Trophoblast cell (in vitro differentiated cells and primary cell): ENCODE results near the gene MKKS.
"Not testable (repeated sequence)": the region's sequence is repeated elsewhere in the genome, so short reads cannot be mapped to it uniquely, and the experiment has no call there.

ENCODE experiments used
- DNase-seq, 2 donors: peaks; one replicate each; pipeline ENCODE4 v3.0.0-alpha.2; 2016
- H2AFZ ChIP-seq: 2 replicates; pipeline ENCODE4 v1.6.1; 2013; ENCODE audit warnings: low read length, moderate library complexity, mild to moderate bottlenecking; ENCODE audit not compliant: insufficient read depth, poor library complexity
- H2AK5ac ChIP-seq: 2 replicates; pipeline ENCODE4 v1.6.1; 2013; ENCODE audit warnings: mild to moderate bottlenecking, low read length
- H2BK120ac ChIP-seq: 2 replicates; pipeline ENCODE4 v1.6.1; 2013; ENCODE audit warnings: low read length, mild to moderate bottlenecking, moderate library complexity; ENCODE audit not compliant: insufficient read depth, poor library complexity
- H2BK12ac ChIP-seq: 2 replicates; pipeline ENCODE4 v1.6.1; 2013; ENCODE audit warnings: mild to moderate bottlenecking, low read length, moderate library complexity
- H2BK5ac ChIP-seq: 2 replicates; pipeline ENCODE4 v1.6.1; 2013; ENCODE audit warnings: low read length, low read depth, moderate library complexity, mild to moderate bottlenecking; ENCODE audit not compliant: poor library complexity
- H3K14ac ChIP-seq: 2 replicates; pipeline ENCODE4 v1.6.1; 2013; ENCODE audit warnings: mild to moderate bottlenecking, low read length
- H3K18ac ChIP-seq: 2 replicates; pipeline ENCODE4 v1.6.1; 2013; ENCODE audit warnings: mild to moderate bottlenecking, low read length
- H3K23ac ChIP-seq: 2 replicates; pipeline ENCODE4 v1.6.1; 2013; ENCODE audit warnings: low read length
- H3K27ac ChIP-seq: 2 replicates; pipeline ENCODE4 v1.5.1; 2013; ENCODE audit warnings: low read depth, mild to moderate bottlenecking, inconsistent platforms, low read length, moderate library complexity
- H3K27me3 ChIP-seq: 2 replicates; pipeline ENCODE4 v1.6.1; 2013; ENCODE audit warnings: inconsistent platforms, mild to moderate bottlenecking, low read length, moderate library complexity; ENCODE audit not compliant: insufficient read depth
- H3K36me3 ChIP-seq, 2 experiments: 1 replicate in 1 of 2; 2 replicates in 1 of 2; pipeline ENCODE4 v1.6.1; 2013; ENCODE audit warnings: low read length in 2 of 2, mild to moderate bottlenecking in 2 of 2, moderate library complexity in 1 of 2; ENCODE audit not compliant: insufficient read depth in 2 of 2, control insufficient read depth in 1 of 2
- H3K4ac ChIP-seq: 2 replicates; pipeline ENCODE4 v1.6.1; 2013; ENCODE audit warnings: low read depth, mild to moderate bottlenecking, low read length, moderate library complexity
- H3K4me1 ChIP-seq, 2 experiments: 1 replicate in 1 of 2; 2 replicates in 1 of 2; pipeline ENCODE4 v1.6.1; 2013; ENCODE audit warnings: low read length in 2 of 2, mild to moderate bottlenecking in 2 of 2, moderate library complexity in 1 of 2; ENCODE audit not compliant: insufficient read depth in 2 of 2, control insufficient read depth in 1 of 2
- H3K4me2 ChIP-seq: 2 replicates; pipeline ENCODE4 v1.6.1; 2013; ENCODE audit warnings: inconsistent platforms, mild to moderate bottlenecking, low read length, moderate library complexity
- H3K4me3 ChIP-seq: 2 replicates; pipeline ENCODE4 v1.5.1; 2013; ENCODE audit warnings: mild to moderate bottlenecking, low read depth, low read length, inconsistent platforms
- H3K79me1 ChIP-seq: one replicate; pipeline ENCODE4 v1.6.1; 2013; ENCODE audit warnings: low read length
- H3K79me2 ChIP-seq: 2 replicates; pipeline ENCODE4 v1.6.1; 2013; ENCODE audit warnings: low read length, mild to moderate bottlenecking; ENCODE audit not compliant: control insufficient read depth, insufficient read depth, poor library complexity
- H3K9ac ChIP-seq: 2 replicates; pipeline ENCODE4 v1.6.1; 2013; ENCODE audit warnings: mild to moderate bottlenecking, low read length
- H3K9me3 ChIP-seq: 2 replicates; pipeline ENCODE4 v1.6.1; 2013; ENCODE audit warnings: low read depth, mild to moderate bottlenecking, control low read depth, inconsistent platforms, low read length; ENCODE audit not compliant: insufficient read depth
- H4K12ac ChIP-seq: 2 replicates; pipeline ENCODE4 v1.6.1; 2013; ENCODE audit warnings: low read depth, mild to moderate bottlenecking, low read length, moderate library complexity
- H4K8ac ChIP-seq: 2 replicates; pipeline ENCODE4 v1.6.1; 2013; ENCODE audit warnings: low read depth, mild to moderate bottlenecking, low read length, moderate library complexity
- H4K91ac ChIP-seq: one replicate; pipeline ENCODE4 v1.6.1; 2013; ENCODE audit warnings: low read depth, mild to moderate bottlenecking, low read length, moderate library complexity
- WGBS: extraction: QIAGEN DNeasy Blood & Tissue Kit; methylation state at CpG from one replicate; pipeline ENCODE4 v1.1.7; 2013; ENCODE audit warnings: missing lambda C conversion rate; ENCODE audit not compliant: insufficient read length, insufficient coverage; ENCODE audit errors: extremely low coverage; 5-methylcytosine and 5-hydroxymethylcytosine counted together

Gene MKKS

GRCh38 chr20:10398834-10399369, 35.1 kb downstream of the MKKS start:
- Histone ChIP-seq H2BK5ac (no peak overlapping the region), H2BK120ac (no peak overlapping the region), H3K4me2 (no peak overlapping the region), H4K12ac (no peak overlapping the region), H3K4ac (no peak overlapping the region), H3K23ac (no peak overlapping the region), H2BK12ac (no peak overlapping the region), H2AK5ac (no peak overlapping the region), H3K36me3 (peaks cover 0 to 1% of the 10 kb centered on the region in 2 experiments), H3K79me1 (no peaks in the 10 kb centered on the region), H2AFZ (no peak overlapping the region), H3K9ac (peak overlapping the region; percentile 45), H3K79me2 (no peaks in the 10 kb centered on the region), H4K8ac (no peak overlapping the region), H3K4me1 (no peaks in the 10 kb centered on the region), H4K91ac (no peak overlapping the region), H3K18ac (no peak overlapping the region), H3K4me3 (no peak overlapping the region), H3K27me3 (no peaks in the 10 kb centered on the region), H3K9me3 (no peaks in the 10 kb centered on the region), H3K27ac (no peak overlapping the region), H3K14ac (no peak overlapping the region)
- no peak for DNase-seq
- WGBS = no CpG with 5 or more reads among the region's 3 CpGs

DNA sequence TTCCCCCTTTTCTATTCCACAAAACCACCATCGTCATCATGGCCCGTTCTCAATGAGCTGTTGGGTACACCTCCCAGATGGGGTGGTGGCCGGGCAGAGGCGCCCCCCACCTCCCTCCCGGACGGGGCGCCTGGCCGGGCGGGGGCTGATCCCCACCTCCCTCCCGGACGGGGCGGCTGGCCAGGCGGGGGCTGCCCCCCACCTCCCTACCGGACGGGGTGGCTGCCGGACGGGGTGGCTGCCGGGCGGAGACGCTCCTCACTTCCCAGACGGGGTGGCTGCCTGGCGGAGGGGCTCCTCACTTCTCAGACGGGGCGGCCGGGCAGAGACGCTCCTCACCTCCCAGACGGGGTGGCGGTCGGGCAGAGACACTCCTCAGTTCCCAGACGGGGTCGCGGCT, 39.3 kb downstream of the MKKS start:
- not testable (repeated sequence) for H3K14ac ChIP-seq, H2BK5ac ChIP-seq, H3K9ac ChIP-seq, H2BK12ac ChIP-seq, H3K4me3 ChIP-seq, H3K27me3 ChIP-seq, H3K23ac ChIP-seq, H3K27ac ChIP-seq, H4K12ac ChIP-seq, H3K4ac ChIP-seq, H3K79me1 ChIP-seq, H2AFZ ChIP-seq, H4K91ac ChIP-seq, DNase-seq, H2AK5ac ChIP-seq, H3K36me3 ChIP-seq, H2BK120ac ChIP-seq, H3K4me2 ChIP-seq, H3K79me2 ChIP-seq, H4K8ac ChIP-seq, H3K18ac ChIP-seq, H3K4me1 ChIP-seq, H3K9me3 ChIP-seq
- no CpG with 5 or more reads among the region's 32 CpGs for WGBS

DNA sequence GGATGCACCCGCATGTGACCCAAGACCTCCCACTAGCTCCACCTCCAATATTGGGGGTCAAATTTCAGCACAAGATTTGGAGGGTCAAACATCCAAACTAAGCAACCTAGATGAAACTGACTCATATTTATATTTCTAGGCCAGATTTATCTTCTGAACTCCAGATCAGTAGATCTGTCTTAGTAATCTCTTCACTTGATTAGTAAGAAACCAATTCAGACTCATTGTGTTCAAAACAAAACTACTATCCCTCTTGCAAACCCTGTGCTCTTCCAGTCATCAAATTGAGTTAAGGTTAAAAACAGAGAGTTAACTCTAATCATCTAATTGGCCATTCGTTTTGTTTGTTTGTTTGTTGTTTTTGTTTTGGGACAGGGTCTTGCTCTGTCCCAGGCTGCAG, 43.3 kb downstream of the MKKS start:
- H3K23ac ChIP-seq = no peak overlapping the region
- no peaks in the 10 kb centered on the region for H3K79me2 ChIP-seq
- peaks cover 1% of the 10 kb centered on the region for H3K9me3 ChIP-seq
- H3K27me3 ChIP-seq = no peaks in the 10 kb centered on the region
- H2BK12ac ChIP-seq = no peak overlapping the region
- no peak overlapping the region for H2AK5ac ChIP-seq
- H3K79me1 ChIP-seq = peaks cover 5% of the 10 kb centered on the region
- H3K4me2 ChIP-seq = no peak overlapping the region
- peaks cover 2 to 3% of the 10 kb centered on the region in 2 experiments for H3K4me1 ChIP-seq
- H4K12ac ChIP-seq = no peak overlapping the region
- H3K9ac ChIP-seq = no peak overlapping the region
- WGBS = no CpG with 5 or more reads among the region's 2 CpGs
- no peak for DNase-seq
- no peak overlapping the region for H3K4me3 ChIP-seq
- no peak overlapping the region for H3K14ac ChIP-seq
- no peak overlapping the region for H2BK5ac ChIP-seq
- H3K4ac ChIP-seq = no peak overlapping the region
- no peak overlapping the region for H4K8ac ChIP-seq
- H3K27ac ChIP-seq = no peak overlapping the region
- H3K18ac ChIP-seq = no peak overlapping the region
- H4K91ac ChIP-seq = no peak overlapping the region
- H3K36me3 ChIP-seq = no peaks in the 10 kb centered on the region
- no peak overlapping the region for H2AFZ ChIP-seq
- no peak overlapping the region for H2BK120ac ChIP-seq

DNA sequence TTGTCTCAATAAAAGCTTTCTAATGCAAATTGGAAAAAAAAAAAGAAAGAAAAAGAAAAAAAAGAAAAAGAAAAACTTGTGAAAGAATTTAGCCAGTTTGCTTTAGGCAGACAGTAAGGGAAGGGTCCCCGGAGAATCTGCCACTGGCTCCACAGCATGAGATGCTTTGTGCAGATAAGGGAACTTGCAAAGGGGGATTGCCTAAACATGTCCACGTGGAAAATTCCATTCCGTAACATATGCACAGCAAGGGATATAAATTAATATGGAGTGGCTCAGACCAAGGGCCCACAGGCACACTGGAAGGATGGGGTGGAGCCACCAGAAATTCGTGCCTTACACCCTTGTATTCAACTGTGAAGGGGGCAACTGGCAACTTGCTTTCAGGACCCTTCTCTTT, 45.4 kb downstream of the MKKS start:
- Histone ChIP-seq H3K4me2 (no peak overlapping the region), H3K4me3 (no peak overlapping the region), H2BK5ac (peak overlapping the region; percentile 50), H3K27ac (peak overlapping the region; percentile 48), H3K18ac (no peak overlapping the region), H4K91ac (peak overlapping the region; percentile 59), H3K36me3 (no peaks in the 10 kb centered on the region), H2BK120ac (peak overlapping the region; percentile 92), H3K4ac (no peak overlapping the region), H3K14ac (peak overlapping the region; percentile 56), H3K23ac (no peak overlapping the region), H3K9me3 (peaks cover 1% of the 10 kb centered on the region), H2BK12ac (peak overlapping the region; percentile 23), H3K9ac (no peak overlapping the region), H3K4me1 (peaks cover 2 to 3% of the 10 kb centered on the region in 2 experiments), H4K12ac (no peak overlapping the region), H2AFZ (peak overlapping the region; percentile 11), H3K79me1 (peaks cover 5% of the 10 kb centered on the region), H3K27me3 (no peaks in the 10 kb centered on the region), H2AK5ac (no peak overlapping the region), H4K8ac (peak overlapping the region; percentile 43), H3K79me2 (no peaks in the 10 kb centered on the region)
- WGBS = no CpG with 5 or more reads among the region's 4 CpGs
- no peak for DNase-seq
